K562 (cell line): Measurements from ENCODE around the gene PPM1H. TPM values are rescaled to one million over a fixed set of nuclear protein-coding genes. Genes with fewer than 3 reads are reported as not detected.
A peak's percentile ranks its signal among the peaks of the same experiment; 100 is the strongest.

ENCODE experiments used
- ATAC-seq: fragments of 200-7000 bp; cut with Tn5 transposase; 3 replicates; pipeline ENCODE4 v1.9.1; 2020; ENCODE audit warnings: moderate library complexity
- BruUV-seq: library from RNA; stranded (reverse); fragments of 400-500 nt; replicated peaks from 2 replicates; lab custom pipeline; 2021; lab: Mats Ljungman, UMichigan
- CTCF ChIA-PET: fragments of 300-600 bp; formaldehyde crosslinking; extraction: SDS; loops from one replicate; lab custom pipeline; 2021; ENCODE audit warnings: low intra/inter-chr PET ratio; lab: Yijun Ruan, JAX
- POLR2A ChIA-PET: fragments of 300-600, 350-650 bp; sonication (Branson Sonifier 250); formaldehyde crosslinking; extraction: SDS; loops from one replicate; lab custom pipeline; 2021; ENCODE audit warnings: antibody characterized with exemption, inconsistent platforms; lab: Yijun Ruan, JAX
- DNase-seq, 4 experiments: peaks; one replicate each; pipeline versions ENCODE4 v3.0.0 to v3.0.0-alpha.2; 2011 to 2018; ENCODE audit warnings: low spot score in 3 of 4, mixed read lengths in 3 of 4; ENCODE audit errors: extremely low read depth in 1 of 4
- FAIRE-seq: peaks from 2 replicates; lab custom pipeline; 2011; peaks lifted over from hg19 to GRCh38; lab: Jason Lieb, UNC
- H2AFZ ChIP-seq: 2 replicates; pipeline ENCODE4 v1.6.0; 2011; ENCODE audit warnings: low read depth, low read length, control low read depth, inconsistent platforms
- H3K27ac ChIP-seq: fragments of 200-600 bp; 3 replicates; pipeline ENCODE4 v1.8.0; 2011; ENCODE audit warnings: low read depth, mild to moderate bottlenecking, control low read depth, inconsistent platforms, low read length, moderate library complexity, mixed read lengths; ENCODE audit errors: extremely low read depth
- H3K27me3 ChIP-seq, 2 experiments: fragments of 300-600 bp in 1 of 2; 2 replicates in 1 of 2; 3 replicates in 1 of 2; pipeline versions ENCODE4 v1.6.0 to v1.8.0; 2011; ENCODE audit warnings: inconsistent platforms in 2 of 2, low read length in 2 of 2, mild to moderate bottlenecking in 1 of 2, mixed read lengths in 1 of 2, moderate library complexity in 1 of 2; ENCODE audit not compliant: control insufficient read depth in 2 of 2, insufficient read depth in 2 of 2
- H3K36me3 ChIP-seq: fragments of 300-600 bp; 3 replicates; pipeline ENCODE4 v1.8.0; 2011; ENCODE audit warnings: mild to moderate bottlenecking, low read length, inconsistent platforms; ENCODE audit not compliant: control insufficient read depth, insufficient read depth
- H3K4me1 ChIP-seq, 2 experiments: fragments of 200-600 bp in 1 of 2; replicated peaks in 1 of 2; 2 replicates in 1 of 2; 3 replicates in 1 of 2; pipeline versions ENCODE4 v1.5.1 to v1.8.0; 2011; ENCODE audit warnings: inconsistent platforms in 2 of 2, low read length in 2 of 2, mild to moderate bottlenecking in 1 of 2, mixed read lengths in 1 of 2, moderate library complexity in 1 of 2; ENCODE audit not compliant: control insufficient read depth in 2 of 2, insufficient read depth in 2 of 2
- H3K4me2 ChIP-seq: 2 replicates; pipeline ENCODE4 v1.6.1; 2011; ENCODE audit warnings: low read length, control low read depth, inconsistent platforms, mixed read lengths; ENCODE audit not compliant: insufficient read depth
- H3K4me3 ChIP-seq: fragments of 200-600 bp; sonication (generic), shearing (Covaris generic); 2 replicates; pipeline ENCODE4 v1.5.1; 2016; ENCODE audit warnings: control low read depth, inconsistent platforms
- H3K79me2 ChIP-seq: fragments of 200-600 bp; 3 replicates; pipeline ENCODE4 v1.8.0; 2011; ENCODE audit warnings: low read length, inconsistent platforms; ENCODE audit not compliant: control insufficient read depth, insufficient read depth
- H3K9ac ChIP-seq, 2 experiments: 2 replicates each; pipeline versions ENCODE4 v1.6.0 to v1.6.1; 2011; ENCODE audit warnings: low read depth in 2 of 2, low read length in 2 of 2, control low read depth in 1 of 2, inconsistent platforms in 1 of 2, mild to moderate bottlenecking in 1 of 2, mixed read lengths in 1 of 2; ENCODE audit not compliant: insufficient read depth in 1 of 2
- H3K9me1 ChIP-seq: one replicate; pipeline ENCODE4 v1.6.0; 2011; ENCODE audit warnings: inconsistent platforms, mild to moderate bottlenecking, low read length, moderate library complexity; ENCODE audit not compliant: control insufficient read depth, insufficient read depth
- H3K9me3 ChIP-seq: replicated peaks from 2 replicates; pipeline ENCODE4 v1.5.1; 2011; ENCODE audit warnings: low read depth, low read length, inconsistent platforms; ENCODE audit not compliant: control insufficient read depth, insufficient read depth
- H4K20me1 ChIP-seq: replicated peaks from 2 replicates; pipeline ENCODE4 v1.6.1; 2011; ENCODE audit warnings: low read length, inconsistent platforms, mixed read lengths; ENCODE audit not compliant: control insufficient read depth, insufficient read depth
- BRD4 ChIP-seq: fragments of 200-600 bp; sonication (generic); IDR thresholded peaks from 2 replicates; pipeline ENCODE4 v1.6.1; 2017; ENCODE audit warnings: inconsistent platforms
- CC2D1A ChIP-seq: fragments of 450-650 bp; IDR thresholded peaks from 2 replicates; pipeline ENCODE4 v1.6.1; 2017; ENCODE audit warnings: mild to moderate bottlenecking
- IRF9 ChIP-seq: fragments of 450-650 bp; IDR thresholded peaks from 2 replicates; pipeline ENCODE4 v1.6.1; 2016; ENCODE audit warnings: missing biosample characterization, missing genetic modification characterization
- MITF ChIP-seq: IDR thresholded peaks from 2 replicates; pipeline ENCODE4 v1.6.1; 2014; ENCODE audit warnings: antibody characterized with exemption
- NBN ChIP-seq: fragments of 450-650 bp; IDR thresholded peaks from 2 replicates; pipeline ENCODE4 v1.6.1; 2016; ENCODE audit warnings: low read depth, mild to moderate bottlenecking
- SMARCB1 ChIP-seq: IDR thresholded peaks from 2 replicates; pipeline ENCODE4 v1.6.1; 2011; ENCODE audit warnings: improper control_type of control experiment, low read depth; ENCODE audit not compliant: insufficient read length
- ZBTB43 ChIP-seq: sonication (generic); formaldehyde crosslinking; IDR thresholded peaks from 2 replicates; pipeline ENCODE4 v1.8.0; 2023; ENCODE audit warnings: mild to moderate bottlenecking, missing genetic modification reagents
- ZNF23 ChIP-seq: fragments of 250-450 bp; sonication (Bioruptor Pico); IDR thresholded peaks from 2 replicates; pipeline ENCODE4 v1.4.0; 2020; ENCODE audit warnings: mild to moderate bottlenecking
- ZNF318 ChIP-seq, 2 experiments: fragments of 450-650 bp; IDR thresholded peaks; 2 replicates each; pipeline ENCODE4 v1.6.1; 2016; ENCODE audit warnings: mild to moderate bottlenecking in 2 of 2, borderline replicate concordance in 1 of 2, low read depth in 1 of 2, moderate library complexity in 1 of 2
- ZNF766 ChIP-seq: fragments of 200-800 bp; sonication (Bioruptor generic); conservative IDR thresholded peaks from 2 replicates; pipeline ENCODE4 v1.6.1; 2016; ENCODE audit warnings: missing genetic modification characterization, missing compliant biosample characterization
- WGBS: fragments of 100-300 bp; shearing (Covaris generic); methylation state at CpG from one replicate; pipeline ENCODE4 v1.1.6; 2016; ENCODE audit warnings: low coverage, mixed read lengths; ENCODE audit not compliant: insufficient coverage; ENCODE audit errors: missing lambda C conversion rate; 5-methylcytosine and 5-hydroxymethylcytosine counted together
- in situ Hi-C: fragments of 300-500 bp; cut with MboI; formaldehyde crosslinking; loops from 4 replicates; pipeline ENCODE4 v1.15.0; 2018; ENCODE audit warnings: inconsistent platforms, mixed read lengths
- intact Hi-C: fragments of 100-400 bp; cut with micrococcal nuclease; formaldehyde crosslinking; loops from 2 replicates; pipeline ENCODE4 v1.14.2; 2022
- polyA plus RNA-seq, 8 experiments: library from polyadenylated mRNA; depleted of rRNA in 4 of 8; stranded (reverse) in 5 of 8; unstranded in 3 of 8; fragments of >200 nt; fragmentation: Nextera tagmentation in 2 of 8; fragmentation: Illumina TruSeq in 1 of 8; extraction: Ambion mirVana in 2 of 8; extraction: Trizol in 1 of 8; gene quantifications; 2 replicates each; pipeline versions ENCODE4 v1.2.1 to v1.2.3, GENCODE V29; 2011 to 2014; ENCODE audit warnings: inconsistent platforms in 1 of 8, missing spikeins in 1 of 8
- total RNA-seq, 7 experiments: library from RNA; depleted of rRNA in 6 of 7; stranded (reverse); fragments of >200 nt in 6 of 7; fragmentation: Illumina TruSeq in 2 of 7; extraction: Trizol in 2 of 7; gene quantifications; 2 replicates each; pipeline versions ENCODE4 v1.2.1 to v1.2.3, GENCODE V29; 2011 to 2021; ENCODE audit warnings: low replicate concordance in 1 of 7

PPM1H gene
- total and polyA plus RNA-seq, 9 of the 15 experiments (the other 6 are each of a cell fraction or from before 2014, with no cell fraction given) = 5.3 to 29.3 (median 11.3) TPM

GRCh38 chr12:62705846-62706245 lies 229.1 kb downstream of the PPM1H start:
- Histone ChIP-seq H3K79me2 (no peaks in the 10 kb centered on the region), H3K27ac (no peak overlapping the region), H3K36me3 (peaks cover 3% of the 10 kb centered on the region; the same call in 1 of the 3 replicates), H3K4me3 (no peak overlapping the region), H3K4me2 (no peak overlapping the region; the same call in 1 of the 2 replicates), H3K9me1 (no peaks in the 10 kb centered on the region), H4K20me1 (no peaks in the 10 kb centered on the region), H3K9me3 (no peaks in the 10 kb centered on the region), H3K9ac (no peak overlapping the region), H2AFZ (no peak overlapping the region), H3K4me1 (no peaks in the 10 kb centered on the region; a peak in 1 of 5 replicates), H3K27me3 (no peaks in the 10 kb centered on the region)
- ATAC-seq = no peak
- FAIRE-seq = no peak
- intact Hi-C loops = no loop called here
- peak in 1 of 4 experiments; percentile 16 for DNase-seq
- TF ChIP-seq ZBTB43 (CRISPR knock-in tag) = no peak
- TF ChIP-seq MITF = no peak
- no peak for TF ChIP-seq ZNF23
- no peak for TF ChIP-seq BRD4
- no peak for TF ChIP-seq CC2D1A
- no peak for TF ChIP-seq IRF9 (tag)
- no peak for TF ChIP-seq NBN
- no peak for TF ChIP-seq SMARCB1
- TF ChIP-seq ZNF766 (CRISPR knock-in tag) = no peak
- TF ChIP-seq ZNF318 (IDR thresholded peaks at IDR 0.05; ENCODE audit: borderline replicate concordance in 1 of 2, low read depth in 1 of 2) = no peak
- in situ Hi-C loops = no loop called here
- no TSS peak for BruUV-seq
- 17% methylated on average over 4 of the region's 4 CpGs for WGBS
- CTCF ChIA-PET = no interaction called here
- POLR2A ChIA-PET = interaction anchor here (0.6 to 0.7 kb wide), 2 partner anchors 26 to 287 kb away, joined by 3 read pairs; no protein-coding TSS in a partner anchor
